HEK293 (cell line): ENCODE results near the gene TMEM37.

Source experiments
- CTCF ChIA-PET: fragments of 350-600 bp; formaldehyde crosslinking; extraction: SDS; loops from one replicate; lab custom pipeline; 2021; ENCODE audit warnings: antibody characterized with exemption; lab: Yijun Ruan, JAX
- POLR2A ChIA-PET: fragments of 300-600 bp; formaldehyde crosslinking; extraction: SDS; loops from one replicate; lab custom pipeline; 2020; ENCODE audit warnings: antibody characterized with exemption, inconsistent platforms; lab: Yijun Ruan, JAX
- H3K27ac ChIP-seq: fragments of 200-500 bp; sonication (Bioruptor generic); 2 replicates; pipeline ENCODE4 v1.5.1; 2014; ENCODE audit warnings: low read depth, low read length, control low read depth, inconsistent platforms; ENCODE audit errors: extremely low read depth
- H3K36me3 ChIP-seq, 2 experiments: fragments of 200-500 bp in 1 of 2; sonication (Bioruptor generic) in 1 of 2; 1 replicate in 1 of 2; 2 replicates in 1 of 2; pipeline ENCODE4 v1.5.1; 2014 to 2017; ENCODE audit warnings: inconsistent platforms in 2 of 2, low read length in 2 of 2; ENCODE audit not compliant: control insufficient read depth in 2 of 2, insufficient read depth in 1 of 2
- H3K4me1 ChIP-seq: fragments of 200-500 bp; sonication (Bioruptor generic); 2 replicates; pipeline ENCODE4 v1.5.1; 2014; ENCODE audit warnings: mild to moderate bottlenecking, low read length, inconsistent platforms; ENCODE audit not compliant: control insufficient read depth, insufficient read depth
- H3K4me3 ChIP-seq: 2 replicates; pipeline ENCODE4 v1.5.1; 2011; ENCODE audit warnings: low read depth, mild to moderate bottlenecking, control low read depth, low read length, moderate library complexity
- H3K9me3 ChIP-seq: fragments of 200-500 bp; sonication (Bioruptor generic); 2 replicates; pipeline ENCODE4 v1.5.1; 2014; ENCODE audit warnings: low read depth, low read length, inconsistent platforms; ENCODE audit not compliant: control insufficient read depth, insufficient read depth
- GLIS2 ChIP-seq: fragments of 450-650 bp; formaldehyde crosslinking; IDR thresholded peaks from 2 replicates; pipeline ENCODE4 v1.5.1; 2016; ENCODE audit warnings: missing biosample characterization, missing genetic modification characterization
- MZF1 ChIP-seq: fragments of 450-650 bp; formaldehyde crosslinking; IDR thresholded peaks from 2 replicates; pipeline ENCODE4 v1.5.1; 2017; ENCODE audit warnings: missing biosample characterization, missing genetic modification characterization, borderline replicate concordance
- SETDB1 ChIP-seq: IDR thresholded peaks from one replicate; pipeline ENCODE4 v1.6.1; 2017; ENCODE audit warnings: mild to moderate bottlenecking, low read length, moderate library complexity, mixed read lengths; ENCODE audit not compliant: insufficient read length
- TCF7L2 ChIP-seq: IDR thresholded peaks from 2 replicates; pipeline ENCODE4 v1.6.1; 2011; ENCODE audit warnings: low read depth, mild to moderate bottlenecking, inconsistent platforms, low read length, moderate library complexity, borderline replicate concordance
- ZBTB44 ChIP-seq: fragments of 450-650 bp; IDR thresholded peaks from 2 replicates; pipeline ENCODE4 v1.5.1; 2018; ENCODE audit warnings: missing biosample characterization, mild to moderate bottlenecking, missing genetic modification characterization
- ZFP3 ChIP-seq: fragments of 450-650 bp; formaldehyde crosslinking; IDR thresholded peaks from 2 replicates; pipeline ENCODE4 v1.5.1; 2016; ENCODE audit warnings: low read depth, missing biosample characterization, missing genetic modification characterization
- ZFP69B ChIP-seq: fragments of 450-650 bp; formaldehyde crosslinking; IDR thresholded peaks from 2 replicates; pipeline ENCODE4 v1.5.1; 2016; ENCODE audit warnings: missing biosample characterization, missing genetic modification characterization
- ZNF10 ChIP-seq: fragments of 450-650 bp; formaldehyde crosslinking; IDR thresholded peaks from 2 replicates; pipeline ENCODE4 v1.5.1; 2017; ENCODE audit warnings: missing biosample characterization, missing genetic modification characterization
- ZNF112 ChIP-seq: fragments of 450-650 bp; formaldehyde crosslinking; IDR thresholded peaks from 2 replicates; pipeline ENCODE4 v1.5.0; 2017; ENCODE audit warnings: missing biosample characterization, missing genetic modification characterization
- ZNF16 ChIP-seq: fragments of 450-650 bp; formaldehyde crosslinking; IDR thresholded peaks from 2 replicates; pipeline ENCODE4 v1.5.1; 2016; ENCODE audit warnings: low read depth, missing biosample characterization, missing genetic modification characterization
- ZNF2 ChIP-seq: fragments of 450-650 bp; formaldehyde crosslinking; IDR thresholded peaks from 2 replicates; pipeline ENCODE4 v1.5.1; 2016; ENCODE audit warnings: missing biosample characterization, missing genetic modification characterization
- ZNF239 ChIP-seq: fragments of 450-650 bp; formaldehyde crosslinking; IDR thresholded peaks from 2 replicates; pipeline ENCODE4 v1.5.1; 2016; ENCODE audit warnings: missing biosample characterization, missing genetic modification characterization
- ZNF274 ChIP-seq, 2 experiments: fragments of 200-500 bp in 1 of 2; fragments of 450-650 bp in 1 of 2; sonication (Bioruptor generic) in 1 of 2; formaldehyde crosslinking in 1 of 2; IDR thresholded peaks; 2 replicates each; pipeline versions ENCODE4 v1.5.1 to v1.6.1; 2014 to 2016; ENCODE audit warnings: borderline replicate concordance in 1 of 2, inconsistent platforms in 1 of 2, low read length in 1 of 2, missing biosample characterization in 1 of 2, missing genetic modification characterization in 1 of 2
- ZNF350 ChIP-seq: fragments of 450-650 bp; formaldehyde crosslinking; IDR thresholded peaks from 2 replicates; pipeline ENCODE4 v1.5.0; 2017; ENCODE audit warnings: missing biosample characterization, mild to moderate bottlenecking, missing genetic modification characterization
- ZNF37A ChIP-seq: fragments of 450-650 bp; IDR thresholded peaks from 2 replicates; pipeline ENCODE4 v1.5.1; 2018; ENCODE audit warnings: missing biosample characterization, missing genetic modification characterization
- ZNF48 ChIP-seq: fragments of 450-650 bp; formaldehyde crosslinking; IDR thresholded peaks from 2 replicates; pipeline ENCODE4 v1.5.1; 2016; ENCODE audit warnings: missing biosample characterization, missing genetic modification characterization
- ZNF518A ChIP-seq: fragments of 450-650 bp; formaldehyde crosslinking; conservative IDR thresholded peaks from 2 replicates; pipeline ENCODE4 v1.5.1; 2016; ENCODE audit warnings: low read depth, missing biosample characterization, missing genetic modification characterization
- ZNF558 ChIP-seq: fragments of 450-650 bp; formaldehyde crosslinking; IDR thresholded peaks from 2 replicates; pipeline ENCODE4 v1.5.1; 2016; ENCODE audit warnings: missing biosample characterization, missing genetic modification characterization
- ZNF658 ChIP-seq: fragments of 450-650 bp; formaldehyde crosslinking; IDR thresholded peaks from 2 replicates; pipeline ENCODE4; 2016; ENCODE audit warnings: missing biosample characterization, missing genetic modification characterization
- ZSCAN4 ChIP-seq: fragments of 450-650 bp; formaldehyde crosslinking; IDR thresholded peaks from 2 replicates; pipeline ENCODE4 v1.5.1; 2017; ENCODE audit warnings: missing biosample characterization, missing genetic modification characterization
- ZSCAN5A ChIP-seq: fragments of 450-650 bp; formaldehyde crosslinking; IDR thresholded peaks from 2 replicates; pipeline ENCODE4 v1.5.1; 2016; ENCODE audit warnings: missing biosample characterization, missing genetic modification characterization
- TF ChIP-seq, protein P1 (sequence below): fragments of 450-650 bp; formaldehyde crosslinking; IDR thresholded peaks from 2 replicates; pipeline ENCODE4 v1.5.1; 2016; ENCODE audit warnings: missing biosample characterization, missing genetic modification characterization
- TF ChIP-seq, protein P2 (sequence below): fragments of 450-650 bp; formaldehyde crosslinking; IDR thresholded peaks from 2 replicates; pipeline ENCODE4 v1.5.1; 2016; ENCODE audit warnings: missing biosample characterization, missing genetic modification characterization

The TMEM37 gene

GRCh38 chr2:119409506-119409905 lies 22.1 kb upstream of the TMEM37 start:
- Histone ChIP-seq H3K4me3 (no peak overlapping the region), H3K4me1 (no peaks in the 10 kb centered on the region), H3K36me3 (no peaks in the 10 kb centered on the region), H3K27ac (no peak overlapping the region), H3K9me3 (no peaks in the 10 kb centered on the region)
- TF ChIP-seq ZSCAN5A (tag by site-specific recombination) (no peak), ZNF350 (tag by site-specific recombination) (no peak), ZBTB44 (tag by site-specific recombination) (no peak), ZNF239 (tag by site-specific recombination) (no peak), ZFP3 (no peak), ZNF48 (tag by site-specific recombination) (no peak), ZFP69B (tag by site-specific recombination) (no peak), ZNF558 (no peak), TCF7L2 (no peak), GLIS2 (no peak), ZSCAN4 (tag by site-specific recombination) (no peak), SETDB1 (no peak), ZNF112 (tag by site-specific recombination) (no peak), ZNF274 (IDR thresholded peaks at IDR 0.05; ENCODE audit: low read length) (no peak), ZNF274 (tag by site-specific recombination; IDR thresholded peaks at IDR 0.05; ENCODE audit: borderline replicate concordance) (no peak), ZNF518A (no peak), ZNF10 (tag by site-specific recombination) (no peak)
- POLR2A ChIA-PET: interaction anchor here (0.7 kb wide), 1 partner anchor 71 kb away, joined by 6 read pairs; no protein-coding TSS in a partner anchor
- CTCF ChIA-PET: interaction anchor here (0.6 to 4.1 kb wide), 10 partner anchors 10 to 192 kb away, joined by 3 to 64 read pairs (median 3); no protein-coding TSS in a partner anchor

DNA sequence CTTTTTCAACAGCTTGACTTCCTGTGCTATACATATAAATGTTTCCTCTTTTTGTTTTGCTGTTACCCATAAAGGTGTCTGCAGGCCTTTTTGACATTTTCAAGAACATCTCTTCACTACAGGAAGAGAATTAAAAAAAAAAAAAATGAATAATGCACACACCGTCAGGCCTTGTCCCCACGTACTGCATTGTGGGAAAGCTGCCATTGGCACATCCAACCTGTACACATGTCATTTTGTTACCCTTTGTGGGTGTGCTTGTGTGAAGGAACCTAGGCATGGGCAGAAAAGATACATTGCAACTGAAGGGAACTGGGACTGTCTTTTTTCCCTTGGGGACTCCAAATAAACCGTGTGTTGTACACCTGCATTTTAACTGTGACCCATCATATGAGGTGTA lies 16.8 kb upstream of the TMEM37 start:
- CTCF ChIA-PET: no interaction called here
- POLR2A ChIA-PET: no interaction called here
- H3K4me1 ChIP-seq: no peaks in the 10 kb centered on the region
- no peaks in the 10 kb centered on the region for H3K36me3 ChIP-seq
- no peak for TF ChIP-seq ZNF37A (tag by site-specific recombination)
- no peak for TF ChIP-seq ZNF16 (tag by site-specific recombination)
- TF ChIP-seq, protein P1, sequence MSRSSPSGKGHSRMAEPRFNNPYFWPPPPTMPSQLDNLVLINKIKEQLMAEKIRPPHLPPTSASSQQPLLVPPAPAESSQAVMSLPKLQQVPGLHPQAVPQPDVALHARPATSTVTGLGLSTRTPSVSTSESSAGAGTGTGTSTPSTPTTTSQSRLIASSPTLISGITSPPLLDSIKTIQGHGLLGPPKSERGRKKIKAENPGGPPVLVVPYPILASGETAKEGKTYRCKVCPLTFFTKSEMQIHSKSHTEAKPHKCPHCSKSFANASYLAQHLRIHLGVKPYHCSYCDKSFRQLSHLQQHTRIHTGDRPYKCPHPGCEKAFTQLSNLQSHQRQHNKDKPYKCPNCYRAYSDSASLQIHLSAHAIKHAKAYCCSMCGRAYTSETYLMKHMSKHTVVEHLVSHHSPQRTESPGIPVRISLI (tag by site-specific recombination): no peak
- TF ChIP-seq ZNF2 (tag by site-specific recombination): no peak
- TF ChIP-seq, protein P2, sequence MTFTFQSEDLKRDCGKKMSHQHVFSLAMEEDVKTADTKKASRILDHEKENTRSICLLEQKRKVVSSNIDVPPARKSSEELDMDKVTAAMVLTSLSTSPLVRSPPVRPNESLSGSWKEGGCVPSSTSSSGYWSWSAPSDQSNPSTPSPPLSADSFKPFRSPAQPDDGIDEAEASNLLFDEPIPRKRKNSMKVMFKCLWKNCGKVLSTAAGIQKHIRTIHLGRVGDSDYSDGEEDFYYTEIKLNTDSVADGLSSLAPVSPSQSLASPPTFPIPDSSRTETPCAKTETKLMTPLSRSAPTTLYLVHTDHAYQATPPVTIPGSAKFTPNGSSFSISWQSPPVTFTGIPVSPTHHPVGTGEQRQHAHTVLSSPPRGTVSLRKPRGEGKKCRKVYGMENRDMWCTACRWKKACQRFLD (tag by site-specific recombination): no peak
- TF ChIP-seq ZNF658 (tag by site-specific recombination): no peak
- no peak for TF ChIP-seq MZF1 (tag by site-specific recombination)
- TF ChIP-seq ZNF558: no peak
- no peak overlapping the region for H3K4me3 ChIP-seq
- no peak overlapping the region for H3K27ac ChIP-seq
- H3K9me3 ChIP-seq: no peaks in the 10 kb centered on the region
